ENCODE results near the gene PPP1R3C.

PPP1R3C gene

GRCh38 chr10:91593366-91593765 lies 39.5 kb downstream of the PPP1R3C start:
- H3K36me3 ChIP-seq (replicated peaks in 1 of 2; ENCODE audit: control insufficient read depth in 2 of 2, insufficient read depth in 2 of 2, low read length in 2 of 2) = no peaks in the 10 kb centered on the region
- no peak overlapping the region for H3K18ac ChIP-seq (ENCODE audit: low read length)
- no peak overlapping the region for H2BK120ac ChIP-seq (ENCODE audit: low read depth, low read length)
- no peak overlapping the region for H2BK15ac ChIP-seq (ENCODE audit: low read length)
- no peak overlapping the region for H3K14ac ChIP-seq (ENCODE audit: low read length)
- WGBS, 2 donors (ENCODE audit: extremely low coverage in 2 of 2, insufficient read length in 2 of 2, insufficient replicate concordance in 1 of 2) = no CpG with 5 or more reads among the region's 8 CpGs
- no peak overlapping the region for H3K23ac ChIP-seq (ENCODE audit: low read depth, low read length, poor library complexity)
- no peak overlapping the region for H3K9ac ChIP-seq (ENCODE audit: low read depth, low read length, poor library complexity)
- no peak for DNase-seq (ENCODE audit: low spot score)
- H2AK5ac ChIP-seq (ENCODE audit: low read depth, low read length) = no peak overlapping the region
- H3K4me3 ChIP-seq (ENCODE audit: low read length in 2 of 2) = no peak overlapping the region
- H3K4me1 ChIP-seq (ENCODE audit: control insufficient read depth in 2 of 2, insufficient read depth in 1 of 2, low read depth in 1 of 2, low read length in 2 of 2) = peaks cover 0 to 4% of the 10 kb centered on the region in 2 donors
- no peaks in the 10 kb centered on the region for H3K79me1 ChIP-seq (ENCODE audit: low read depth, low read length)
- peaks cover 0 to 38% (median 2%) of the 10 kb centered on the region in 3 experiments for H3K27me3 ChIP-seq (ENCODE audit: control insufficient read depth in 3 of 3, insufficient read depth in 3 of 3, low read depth in 1 of 3, low read length in 3 of 3)
- H3K9me3 ChIP-seq (replicated peaks in 1 of 2; ENCODE audit: control insufficient read depth in 2 of 2, insufficient read depth in 1 of 2, low read depth in 1 of 2, low read length in 2 of 2) = no peaks in the 10 kb centered on the region
- H2BK5ac ChIP-seq (ENCODE audit: low read length) = no peak overlapping the region
- H4K8ac ChIP-seq (ENCODE audit: low read depth, low read length) = no peak overlapping the region
- no peak overlapping the region for H4K91ac ChIP-seq (ENCODE audit: low read depth, low read length, poor library complexity)
- no peak overlapping the region for H3K4me2 ChIP-seq (ENCODE audit: insufficient read depth, low read length, poor library complexity, severe bottlenecking)
- no peak overlapping the region for H3K4ac ChIP-seq (ENCODE audit: low read length)
- no peak overlapping the region for H2BK12ac ChIP-seq (ENCODE audit: low read length)
- H3K27ac ChIP-seq (replicated peaks; ENCODE audit: low read length) = no peak overlapping the region
- no peak overlapping the region for H2AFZ ChIP-seq (ENCODE audit: low read length)

GRCh38 chr10:91592266-91592975 lies 40.5 kb downstream of the PPP1R3C start:
- no peak overlapping the region for H3K27ac ChIP-seq (replicated peaks; ENCODE audit: low read length)
- no peak overlapping the region for H2AK5ac ChIP-seq (ENCODE audit: low read depth, low read length)

GRCh38 chr10:91591797-91592174 lies 41.1 kb downstream of the PPP1R3C start:
- Histone ChIP-seq H2BK12ac (ENCODE audit: low read length) (no peak overlapping the region), H3K9me3 (replicated peaks in 1 of 2; ENCODE audit: control insufficient read depth in 2 of 2, insufficient read depth in 1 of 2, low read depth in 1 of 2, low read length in 2 of 2) (no peaks in the 10 kb centered on the region), H3K4me2 (ENCODE audit: insufficient read depth, low read length, poor library complexity, severe bottlenecking) (no peak overlapping the region), H3K9ac (ENCODE audit: low read depth, low read length, poor library complexity) (no peak overlapping the region), H2AFZ (ENCODE audit: low read length) (no peak overlapping the region), H3K4me3 (ENCODE audit: low read length in 2 of 2) (no peak overlapping the region), H2BK5ac (ENCODE audit: low read length) (no peak overlapping the region), H3K27ac (replicated peaks; ENCODE audit: low read length) (no peak overlapping the region), H3K23ac (ENCODE audit: low read depth, low read length, poor library complexity) (no peak overlapping the region), H2AK5ac (ENCODE audit: low read depth, low read length) (no peak overlapping the region), H4K8ac (ENCODE audit: low read depth, low read length) (no peak overlapping the region), H3K4me1 (ENCODE audit: control insufficient read depth in 2 of 2, insufficient read depth in 1 of 2, low read depth in 1 of 2, low read length in 2 of 2) (peaks cover 0 to 4% of the 10 kb centered on the region in 2 donors), H3K4ac (ENCODE audit: low read length) (no peak overlapping the region), H3K14ac (ENCODE audit: low read length) (no peak overlapping the region), H3K27me3 (ENCODE audit: control insufficient read depth in 3 of 3, insufficient read depth in 3 of 3, low read depth in 1 of 3, low read length in 3 of 3) (peaks cover 0 to 26% (median 2%) of the 10 kb centered on the region in 3 experiments), H2BK120ac (ENCODE audit: low read depth, low read length) (no peak overlapping the region), H3K36me3 (replicated peaks in 1 of 2; ENCODE audit: control insufficient read depth in 2 of 2, insufficient read depth in 2 of 2, low read length in 2 of 2) (no peaks in the 10 kb centered on the region), H3K79me1 (ENCODE audit: low read depth, low read length) (no peaks in the 10 kb centered on the region), H4K91ac (ENCODE audit: low read depth, low read length, poor library complexity) (no peak overlapping the region), H3K18ac (ENCODE audit: low read length) (no peak overlapping the region), H2BK15ac (ENCODE audit: low read length) (no peak overlapping the region)
- DNase-seq (ENCODE audit: low spot score) = no peak
- WGBS, 2 donors (ENCODE audit: extremely low coverage in 2 of 2, insufficient read length in 2 of 2, insufficient replicate concordance in 1 of 2) = no CpG with 5 or more reads among the region's 7 CpGs

More at GRCh38 chr10:91592266-91592975, 40.5 kb downstream of the PPP1R3C start:
- H3K4me2 ChIP-seq (ENCODE audit: insufficient read depth, low read length, poor library complexity, severe bottlenecking) = no peak overlapping the region
- H2BK15ac ChIP-seq (ENCODE audit: low read length) = no peak overlapping the region
- no peak overlapping the region for H2BK12ac ChIP-seq (ENCODE audit: low read length)
- H2BK120ac ChIP-seq (ENCODE audit: low read depth, low read length) = no peak overlapping the region
- no peak overlapping the region for H4K91ac ChIP-seq (ENCODE audit: low read depth, low read length, poor library complexity)
- no peak overlapping the region for H3K23ac ChIP-seq (ENCODE audit: low read depth, low read length, poor library complexity)
- H2AFZ ChIP-seq (ENCODE audit: low read length) = no peak overlapping the region
- H3K79me1 ChIP-seq (ENCODE audit: low read depth, low read length) = no peaks in the 10 kb centered on the region
- no peaks in the 10 kb centered on the region for H3K36me3 ChIP-seq (replicated peaks in 1 of 2; ENCODE audit: control insufficient read depth in 2 of 2, insufficient read depth in 2 of 2, low read length in 2 of 2)
- H3K14ac ChIP-seq (ENCODE audit: low read length) = no peak overlapping the region
- no peak overlapping the region for H2BK5ac ChIP-seq (ENCODE audit: low read length)
- no peaks in the 10 kb centered on the region for H3K9me3 ChIP-seq (replicated peaks in 1 of 2; ENCODE audit: control insufficient read depth in 2 of 2, insufficient read depth in 1 of 2, low read depth in 1 of 2, low read length in 2 of 2)
- no CpG with 5 or more reads among the region's 8 CpGs for WGBS, 2 donors (ENCODE audit: extremely low coverage in 2 of 2, insufficient read length in 2 of 2, insufficient replicate concordance in 1 of 2)
- H3K9ac ChIP-seq (ENCODE audit: low read depth, low read length, poor library complexity) = no peak overlapping the region
- peaks cover 0 to 30% (median 2%) of the 10 kb centered on the region in 3 experiments for H3K27me3 ChIP-seq (ENCODE audit: control insufficient read depth in 3 of 3, insufficient read depth in 3 of 3, low read depth in 1 of 3, low read length in 3 of 3)
- peaks cover 0 to 4% of the 10 kb centered on the region in 2 donors for H3K4me1 ChIP-seq (ENCODE audit: control insufficient read depth in 2 of 2, insufficient read depth in 1 of 2, low read depth in 1 of 2, low read length in 2 of 2)
- H4K8ac ChIP-seq (ENCODE audit: low read depth, low read length) = no peak overlapping the region
- H3K4ac ChIP-seq (ENCODE audit: low read length) = no peak overlapping the region
- no peak overlapping the region for H3K4me3 ChIP-seq (ENCODE audit: low read length in 2 of 2)
- no peak for DNase-seq (ENCODE audit: low spot score)
- H3K18ac ChIP-seq (ENCODE audit: low read length) = no peak overlapping the region

- no peaks in the 10 kb centered on the region for H3K9me3 ChIP-seq (replicated peaks in 1 of 2; ENCODE audit: control insufficient read depth in 2 of 2, insufficient read depth in 1 of 2, low read depth in 1 of 2, low read length in 2 of 2)
- no peak overlapping the region for H3K27ac ChIP-seq (replicated peaks; ENCODE audit: low read length)
- no peak overlapping the region for H4K91ac ChIP-seq (ENCODE audit: low read depth, low read length, poor library complexity)
- H2BK120ac ChIP-seq (ENCODE audit: low read depth, low read length) = no peak overlapping the region
- H2BK15ac ChIP-seq (ENCODE audit: low read length) = no peak overlapping the region
- H3K79me1 ChIP-seq (ENCODE audit: low read depth, low read length) = no peaks in the 10 kb centered on the region
- H2BK5ac ChIP-seq (ENCODE audit: low read length) = no peak overlapping the region
- H3K18ac ChIP-seq (ENCODE audit: low read length) = peak overlapping the region; percentile 6
- no peak overlapping the region for H3K4me3 ChIP-seq (ENCODE audit: low read length in 2 of 2)
- H3K4ac ChIP-seq (ENCODE audit: low read length) = no peak overlapping the region
- H2AK5ac ChIP-seq (ENCODE audit: low read depth, low read length) = no peak overlapping the region
- H4K8ac ChIP-seq (ENCODE audit: low read depth, low read length) = no peak overlapping the region
- no CpG with 5 or more reads among the region's 10 CpGs for WGBS, 2 donors (ENCODE audit: extremely low coverage in 2 of 2, insufficient read length in 2 of 2, insufficient replicate concordance in 1 of 2)
- no peak for DNase-seq (ENCODE audit: low spot score)
- no peak overlapping the region for H3K9ac ChIP-seq (ENCODE audit: low read depth, low read length, poor library complexity)
- no peak overlapping the region for H3K4me2 ChIP-seq (ENCODE audit: insufficient read depth, low read length, poor library complexity, severe bottlenecking)
- no peak overlapping the region for H2BK12ac ChIP-seq (ENCODE audit: low read length)
- no peak overlapping the region for H3K14ac ChIP-seq (ENCODE audit: low read length)
- no peaks in the 10 kb centered on the region for H3K36me3 ChIP-seq (replicated peaks in 1 of 2; ENCODE audit: control insufficient read depth in 2 of 2, insufficient read depth in 2 of 2, low read length in 2 of 2)
- no peak overlapping the region for H3K23ac ChIP-seq (ENCODE audit: low read depth, low read length, poor library complexity)
- peaks cover 0 to 4% of the 10 kb centered on the region in 2 donors for H3K4me1 ChIP-seq (ENCODE audit: control insufficient read depth in 2 of 2, insufficient read depth in 1 of 2, low read depth in 1 of 2, low read length in 2 of 2)
- peaks cover 0 to 22% (median 2%) of the 10 kb centered on the region in 3 experiments for H3K27me3 ChIP-seq (ENCODE audit: control insufficient read depth in 3 of 3, insufficient read depth in 3 of 3, low read depth in 1 of 3, low read length in 3 of 3)
- no peak overlapping the region for H2AFZ ChIP-seq (ENCODE audit: low read length)
These were observed 41.7 kb downstream of the PPP1R3C start for GRCh38 chr10:91590904-91591796.
